Caco-2 (cell line): ENCODE measurements around the gene SRGAP2C. TPM values are rescaled to one million over a fixed set of nuclear protein-coding genes. Genes with fewer than 3 reads are reported as not detected.
"Not testable (repeated sequence)": the region's sequence is repeated elsewhere in the genome, so short reads cannot be mapped to it uniquely, and the experiment has no call there.

Experiments
- BruUV-seq: library from RNA; stranded (reverse); fragments of 400-500 nt; replicated peaks from 2 replicates; lab custom pipeline; 2021; lab: Mats Ljungman, UMichigan
- CTCF ChIA-PET: fragments of 300-600 bp; sonication (Branson Sonifier 250); formaldehyde crosslinking; loops from one replicate; lab custom pipeline; 2022; ENCODE audit warnings: antibody characterized with exemption; lab: Charles Lee
- POLR2A ChIA-PET: fragments of 300-600 bp; sonication (Branson Sonifier 250); formaldehyde crosslinking; loops from one replicate; lab custom pipeline; 2022; ENCODE audit warnings: antibody characterized with exemption; lab: Charles Lee
- DNase-seq, 2 experiments: peaks; one replicate each; pipeline versions ENCODE4 v3.0.0 to v3.0.0-alpha.2; 2020 to 2022
- H3K27me3 ChIP-seq: replicated peaks from 2 replicates; pipeline ENCODE4 v1.6.0; 2011; ENCODE audit warnings: low read length; ENCODE audit not compliant: control insufficient read depth, insufficient read depth
- H3K36me3 ChIP-seq: 2 replicates; pipeline ENCODE4 v1.5.1; 2011; ENCODE audit warnings: low read length; ENCODE audit not compliant: control insufficient read depth, insufficient read depth
- H3K4me1 ChIP-seq: fragments of 250-450 bp; sonication (Bioruptor Pico); 2 replicates; pipeline ENCODE4 v1.5.1; 2020; ENCODE audit warnings: mild to moderate bottlenecking
- H3K4me3 ChIP-seq: 2 replicates; pipeline ENCODE4 v1.5.1; 2011; ENCODE audit warnings: low read depth, mild to moderate bottlenecking, control low read depth, low read length
- H3K9me3 ChIP-seq: fragments of 250-450 bp; sonication (Bioruptor Pico); 2 replicates; pipeline ENCODE4 v1.5.1; 2020; ENCODE audit warnings: mild to moderate bottlenecking, moderate library complexity
- H3K27ac Mint-ChIP-seq: one replicate; pipeline ENCODE4 v1.8.0; 2022; ENCODE audit warnings: mixed read lengths; ENCODE audit not compliant: unreplicated experiment
- H3K27me3 Mint-ChIP-seq: one replicate; pipeline ENCODE4 v1.8.0; 2022; ENCODE audit warnings: mixed read lengths; ENCODE audit not compliant: insufficient read depth, unreplicated experiment
- H3K36me3 Mint-ChIP-seq: one replicate; pipeline ENCODE4 v1.8.0; 2022; ENCODE audit warnings: mild to moderate bottlenecking, mixed read lengths; ENCODE audit not compliant: insufficient read depth, unreplicated experiment
- H3K4me1 Mint-ChIP-seq: one replicate; pipeline ENCODE4 v1.8.0; 2022; ENCODE audit warnings: low read depth, mixed read lengths; ENCODE audit not compliant: unreplicated experiment
- H3K4me3 Mint-ChIP-seq: one replicate; pipeline ENCODE4 v1.8.0; 2022; ENCODE audit warnings: mild to moderate bottlenecking, moderate library complexity, mixed read lengths; ENCODE audit not compliant: unreplicated experiment
- H3K9me3 Mint-ChIP-seq: one replicate; pipeline ENCODE4 v1.8.0; 2022; ENCODE audit warnings: mixed read lengths; ENCODE audit not compliant: unreplicated experiment
- CTCF ChIP-seq, 2 experiments: fragments of 200-600 bp in 1 of 2; IDR thresholded peaks; 1 replicate in 1 of 2; 2 replicates in 1 of 2; pipeline versions ENCODE4 v1.5.1 to v1.8.0; 2011 to 2022; ENCODE audit warnings: antibody characterized with exemption in 1 of 2, control low read depth in 1 of 2, inconsistent platforms in 1 of 2, low read depth in 1 of 2, low read length in 1 of 2, mild to moderate bottlenecking in 1 of 2, moderate library complexity in 1 of 2; ENCODE audit not compliant: insufficient read depth in 1 of 2, severe bottlenecking in 1 of 2, unreplicated experiment in 1 of 2
- intact Hi-C: fragments of 100-400 bp; cut with micrococcal nuclease; formaldehyde crosslinking; loops from one replicate; pipeline ENCODE4 v1.10.0; 2022; ENCODE audit not compliant: unreplicated experiment
- total RNA-seq: library from RNA; stranded (reverse); gene quantifications from 2 replicates; pipeline ENCODE4 v1.2.3, GENCODE V29; 2022

SRGAP2C gene
- total RNA-seq, 1 experiment from 2014 or later: 0.98 TPM

DNA sequence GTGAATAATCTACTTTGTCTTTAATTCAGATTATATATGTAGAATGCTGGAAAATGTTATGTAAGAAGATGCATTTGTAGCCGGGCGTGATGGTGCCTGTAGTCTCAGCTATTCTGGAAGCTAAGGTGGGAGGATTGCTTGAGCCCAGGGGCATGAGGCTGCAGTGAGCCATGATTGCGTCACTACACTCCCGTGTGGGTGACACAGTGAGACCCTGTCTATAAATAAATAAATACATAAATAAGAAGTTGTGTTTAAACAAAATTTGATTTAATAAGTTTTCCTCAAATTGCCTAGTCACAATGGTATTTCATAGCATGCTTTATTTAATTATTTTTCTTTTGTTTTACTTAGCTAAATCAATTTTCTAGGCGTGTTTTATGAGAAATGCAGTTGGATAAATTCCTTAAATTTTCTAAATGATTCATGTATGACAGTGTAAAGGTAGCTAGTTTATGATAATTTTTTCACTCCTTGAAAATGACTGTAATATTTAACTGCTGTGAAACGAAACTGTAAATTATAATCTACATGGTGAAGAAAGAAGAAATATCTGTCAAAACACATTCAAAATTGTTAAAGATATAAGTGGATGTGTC, 232.6 kb downstream of the SRGAP2C start:
- intact Hi-C loops: no loop called here
- no peak overlapping the region for H3K4me3 ChIP-seq
- no peaks in the 10 kb centered on the region for H3K27me3 ChIP-seq
- Mint-ChIP-seq H3K9me3 (no peaks in the 10 kb centered on the region), H3K4me1 (no peaks in the 10 kb centered on the region), H3K27ac (no peak overlapping the region), H3K4me3 (no peak overlapping the region), H3K27me3 (peaks cover 5% of the 10 kb centered on the region), H3K36me3 (no peaks in the 10 kb centered on the region)
- DNase-seq: no peak
- TF ChIP-seq CTCF (IDR thresholded peaks at IDR 0.05; ENCODE audit: insufficient read depth in 1 of 2, low read depth in 1 of 2, low read length in 1 of 2, severe bottlenecking in 1 of 2, unreplicated experiment in 1 of 2): no peak
- no peaks in the 10 kb centered on the region for H3K36me3 ChIP-seq
- POLR2A ChIA-PET: no interaction called here
- CTCF ChIA-PET: no interaction called here
- BruUV-seq: no TSS peak
- no peaks in the 10 kb centered on the region for H3K9me3 ChIP-seq
- H3K4me1 ChIP-seq: no peaks in the 10 kb centered on the region

GRCh38 chr1:121418369-121419049, 233.7 kb downstream of the SRGAP2C start:
- H3K4me3 ChIP-seq: no peak overlapping the region
- H3K9me3 ChIP-seq: no peaks in the 10 kb centered on the region
- no peaks in the 10 kb centered on the region for H3K4me1 ChIP-seq
- no peaks in the 10 kb centered on the region for H3K36me3 ChIP-seq
- no peaks in the 10 kb centered on the region for H3K27me3 ChIP-seq
- no peak for DNase-seq
- H3K9me3 Mint-ChIP-seq: no peaks in the 10 kb centered on the region
- no peaks in the 10 kb centered on the region for H3K36me3 Mint-ChIP-seq
- CTCF ChIA-PET: no interaction called here
- intact Hi-C loops: no loop called here
- no peak overlapping the region for H3K4me3 Mint-ChIP-seq
- no peak overlapping the region for H3K27ac Mint-ChIP-seq
- POLR2A ChIA-PET: no interaction called here
- no TSS peak for BruUV-seq
- H3K4me1 Mint-ChIP-seq: no peaks in the 10 kb centered on the region
- peaks cover 2% of the 10 kb centered on the region for H3K27me3 Mint-ChIP-seq
- TF ChIP-seq CTCF (IDR thresholded peaks at IDR 0.05; ENCODE audit: insufficient read depth in 1 of 2, low read depth in 1 of 2, low read length in 1 of 2, severe bottlenecking in 1 of 2, unreplicated experiment in 1 of 2): no peak

GRCh38 chr1:121419050-121419615, 234.4 kb downstream of the SRGAP2C start:
- H3K4me1 ChIP-seq, DNase-seq, H3K36me3 Mint-ChIP-seq, H3K4me3 Mint-ChIP-seq, H3K36me3 ChIP-seq, H3K9me3 Mint-ChIP-seq, intact Hi-C loops, CTCF ChIA-PET, BruUV-seq, H3K4me1 Mint-ChIP-seq, H3K4me3 ChIP-seq, H3K27me3 Mint-ChIP-seq, H3K27me3 ChIP-seq, POLR2A ChIA-PET, H3K9me3 ChIP-seq, H3K27ac Mint-ChIP-seq: not testable (repeated sequence)

DNA sequence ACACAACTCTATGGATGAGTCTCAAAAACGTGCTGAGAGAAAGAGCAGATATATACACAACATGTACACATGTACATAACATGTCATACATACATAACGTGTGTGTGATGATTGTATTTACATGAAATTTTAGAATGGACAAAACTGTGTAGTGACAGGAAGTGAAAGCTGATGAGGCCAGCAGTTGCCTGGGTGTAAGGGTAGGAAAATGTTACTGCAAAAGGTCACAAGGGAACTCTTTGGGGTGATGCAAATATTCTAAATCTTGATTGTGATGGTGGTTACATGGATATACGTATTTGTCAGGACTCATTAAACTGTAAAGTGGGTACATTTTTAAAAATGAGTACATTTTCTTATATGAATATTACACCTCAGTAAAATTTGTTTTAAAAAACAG, 236.7 kb downstream of the SRGAP2C start:
- H3K27ac Mint-ChIP-seq, H3K36me3 ChIP-seq, H3K36me3 Mint-ChIP-seq, CTCF ChIA-PET, DNase-seq, H3K4me3 Mint-ChIP-seq, intact Hi-C loops, BruUV-seq, POLR2A ChIA-PET, H3K4me1 Mint-ChIP-seq, H3K27me3 ChIP-seq, H3K9me3 Mint-ChIP-seq, H3K9me3 ChIP-seq, H3K27me3 Mint-ChIP-seq, H3K4me1 ChIP-seq, H3K4me3 ChIP-seq: not testable (repeated sequence)

- H3K9me3 ChIP-seq, H3K36me3 ChIP-seq, H3K4me1 ChIP-seq, H3K27ac Mint-ChIP-seq, H3K27me3 ChIP-seq, CTCF ChIA-PET, intact Hi-C loops, H3K27me3 Mint-ChIP-seq, DNase-seq, H3K36me3 Mint-ChIP-seq, H3K9me3 Mint-ChIP-seq, BruUV-seq, POLR2A ChIA-PET, H3K4me1 Mint-ChIP-seq, H3K4me3 ChIP-seq, H3K4me3 Mint-ChIP-seq: not testable (repeated sequence)
These were observed 239.2 kb downstream of the SRGAP2C start for GRCh38 chr1:121423956-121424355.
